Thyroid gland (tissue), 4 donors: ENCODE results near the gene SFRP5.

Source experiments
- CTCF ChIP-seq, 6 experiments: fragments of 200-600 bp in 3 of 6; fragments of 450-650 bp in 3 of 6; sonication (generic) in 3 of 6; IDR thresholded peaks; one replicate each; pipeline ENCODE4 v1.5.1; 2016 to 2019; ENCODE audit warnings: antibody characterized with exemption in 6 of 6, mild to moderate bottlenecking in 2 of 6, inconsistent platforms in 1 of 6, moderate library complexity in 1 of 6
- POLR2A ChIP-seq, 2 donors: fragments of 450-650 bp; IDR thresholded peaks; one replicate each; pipeline ENCODE4 v1.6.1; 2017; ENCODE audit warnings: antibody characterized with exemption in 2 of 2, mild to moderate bottlenecking in 2 of 2, moderate library complexity in 1 of 2

- TF ChIP-seq POLR2A (IDR thresholded peaks at IDR 0.05) = no peak
- no peak for TF ChIP-seq CTCF (IDR thresholded peaks at IDR 0.05)
Measured at GRCh38 chr10:97738616-97739015, 33.2 kb downstream of the SFRP5 start.
